SK-N-MC (cell line): ENCODE measurements around the gene FOXP3.

ENCODE experiments used
- DNase-seq: peaks from one replicate; pipeline ENCODE4 v3.0.0-alpha.2; 2011; ENCODE audit warnings: low read depth, low spot score
- H3K27ac ChIP-seq: fragments of 200-600 bp; sonication (generic); 2 replicates; pipeline ENCODE4 v1.5.1; 2016; ENCODE audit warnings: mixed run types
- H3K36me3 ChIP-seq: fragments of 200-600 bp; sonication (generic); 2 replicates; pipeline ENCODE4 v1.6.1; 2017; ENCODE audit warnings: antibody characterized with exemption, low read length, mixed read lengths; ENCODE audit not compliant: insufficient read depth
- H3K4me3 ChIP-seq: fragments of 200-600 bp; sonication (generic); 2 replicates; pipeline ENCODE4 v1.5.1; 2016
- H3K9ac ChIP-seq: fragments of 200-600 bp; sonication (generic); 2 replicates; pipeline ENCODE4 v1.8.0; 2017; ENCODE audit warnings: mixed run types, mixed read lengths; ENCODE audit not compliant: insufficient read length
- H3K9me3 ChIP-seq: fragments of 200-600 bp; sonication (generic); 2 replicates; pipeline ENCODE4 v1.6.1; 2017; ENCODE audit warnings: low read depth, mild to moderate bottlenecking, antibody characterized with exemption, low read length, moderate library complexity, mixed read lengths
- EZH2 ChIP-seq: fragments of 200-600 bp; sonication (generic); IDR thresholded peaks from one replicate; pipeline ENCODE4 v1.6.1; 2017; ENCODE audit warnings: antibody characterized with exemption
- FOXP2 ChIP-seq: optimal IDR thresholded peaks from 2 replicates; pipeline ENCODE3; 2011; ENCODE audit warnings: mild to moderate bottlenecking, moderate library complexity; ENCODE audit not compliant: insufficient read depth; ENCODE audit errors: extremely low read length, control extremely low read depth
- POLR2AphosphoS5 ChIP-seq: IDR thresholded peaks from 2 replicates; pipeline ENCODE4 v1.6.1; 2012; ENCODE audit warnings: mild to moderate bottlenecking, low read depth, low read length, borderline replicate concordance

FOXP3 gene

GRCh38 chrX:49292400-49293362 is 28.2 kb upstream of the FOXP3 start:
- no peak overlapping the region for H3K9ac ChIP-seq
- no peaks in the 10 kb centered on the region for H3K36me3 ChIP-seq
- H3K27ac ChIP-seq, result no peak overlapping the region
- no peak overlapping the region for H3K4me3 ChIP-seq
- H3K9me3 ChIP-seq, result no peaks in the 10 kb centered on the region
- TF ChIP-seq FOXP2 (no peak), POLR2AphosphoS5 (no peak), EZH2 (no peak)
- DNase-seq, result no peak

DNA sequence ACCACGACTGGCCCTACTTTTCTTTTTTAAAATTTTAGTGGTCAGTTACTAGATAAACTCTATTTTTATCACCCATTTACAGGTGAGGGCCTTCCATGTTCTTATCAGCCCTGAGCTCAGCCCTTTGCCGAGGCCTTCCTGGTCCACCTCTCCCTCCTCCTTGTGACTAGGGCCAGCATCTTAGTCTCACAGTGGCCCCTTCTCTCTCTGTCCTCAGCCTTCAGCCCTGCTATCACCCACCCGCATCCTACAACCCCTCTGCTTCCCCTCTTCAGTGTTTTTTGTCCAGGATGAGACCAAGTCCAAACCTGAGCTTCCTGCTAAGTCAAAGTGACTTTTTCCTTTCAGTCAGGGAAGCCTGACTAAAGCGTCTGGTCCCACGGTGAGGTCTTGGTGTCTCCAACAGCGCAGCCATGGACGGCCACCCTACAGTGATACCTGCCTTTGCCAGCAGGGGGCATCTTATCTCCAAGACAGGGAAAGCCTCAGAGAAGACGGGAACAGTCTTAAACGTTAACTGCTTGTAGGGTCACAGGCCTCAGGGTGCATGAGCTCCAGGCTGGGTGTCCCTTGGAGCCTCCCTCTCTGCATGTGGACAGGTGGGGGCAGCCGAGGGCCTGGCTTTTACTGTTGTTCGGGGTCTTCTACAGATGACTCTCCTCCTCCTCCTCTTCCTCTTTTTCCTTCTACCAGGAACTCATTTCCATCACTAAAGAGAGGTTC is 27.3 kb upstream of the FOXP3 start:
- TF ChIP-seq EZH2 (no peak), POLR2AphosphoS5 (no peak), FOXP2 (no peak)
- DNase-seq, result peak; percentile 2
- Histone ChIP-seq H3K27ac (no peak overlapping the region), H3K36me3 (no peaks in the 10 kb centered on the region), H3K4me3 (no peak overlapping the region), H3K9ac (no peak overlapping the region), H3K9me3 (no peaks in the 10 kb centered on the region)

DNA sequence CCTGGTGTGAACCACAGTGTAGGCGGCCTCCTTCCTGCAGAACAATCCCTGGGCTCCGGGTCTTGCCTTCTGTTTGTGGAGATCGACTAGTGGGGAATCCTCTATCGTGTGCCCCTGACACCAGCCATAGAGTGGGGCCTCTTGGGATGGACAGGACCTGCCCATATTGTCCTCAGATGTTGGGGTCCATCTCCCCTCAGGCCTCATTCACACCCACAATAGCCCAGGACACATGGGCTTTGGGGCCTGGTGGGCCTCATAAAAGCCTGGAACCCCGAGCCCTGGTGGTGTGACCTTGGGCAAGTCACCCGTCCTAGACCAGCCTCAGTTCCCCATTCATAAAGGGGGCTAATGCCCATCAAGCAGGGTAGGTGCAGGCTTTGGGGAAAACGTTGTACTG is 25.7 kb upstream of the FOXP3 start:
- H3K9me3 ChIP-seq, result no peaks in the 10 kb centered on the region
- no peaks in the 10 kb centered on the region for H3K36me3 ChIP-seq
- H3K27ac ChIP-seq, result no peak overlapping the region
- DNase-seq, result no peak
- H3K4me3 ChIP-seq, result no peak overlapping the region
- TF ChIP-seq EZH2 (no peak), FOXP2 (no peak), POLR2AphosphoS5 (no peak)
- no peak overlapping the region for H3K9ac ChIP-seq

GRCh38 chrX:49287665-49288064 is 23.2 kb upstream of the FOXP3 start:
- no peak overlapping the region for H3K27ac ChIP-seq
- DNase-seq, result no peak
- no peaks in the 10 kb centered on the region for H3K9me3 ChIP-seq
- TF ChIP-seq FOXP2 (no peak), POLR2AphosphoS5 (no peak), EZH2 (no peak)
- H3K4me3 ChIP-seq, result no peak overlapping the region
- H3K9ac ChIP-seq, result no peak overlapping the region
- H3K36me3 ChIP-seq, result no peaks in the 10 kb centered on the region

GRCh38 chrX:49286581-49286980 is 22.1 kb upstream of the FOXP3 start:
- Histone ChIP-seq H3K36me3 (no peaks in the 10 kb centered on the region), H3K9ac (no peak overlapping the region), H3K4me3 (no peak overlapping the region), H3K9me3 (no peaks in the 10 kb centered on the region), H3K27ac (no peak overlapping the region)
- no peak for TF ChIP-seq EZH2
- no peak for TF ChIP-seq POLR2AphosphoS5
- TF ChIP-seq FOXP2, result no peak
- no peak for DNase-seq

- Histone ChIP-seq H3K4me3 (no peak overlapping the region), H3K9me3 (no peaks in the 10 kb centered on the region)
- no peak for TF ChIP-seq EZH2
- TF ChIP-seq FOXP2, result no peak
- no peak for TF ChIP-seq POLR2AphosphoS5
Measured at GRCh38 chrX:49286136-49286535, 21.6 kb upstream of the FOXP3 start.

DNA sequence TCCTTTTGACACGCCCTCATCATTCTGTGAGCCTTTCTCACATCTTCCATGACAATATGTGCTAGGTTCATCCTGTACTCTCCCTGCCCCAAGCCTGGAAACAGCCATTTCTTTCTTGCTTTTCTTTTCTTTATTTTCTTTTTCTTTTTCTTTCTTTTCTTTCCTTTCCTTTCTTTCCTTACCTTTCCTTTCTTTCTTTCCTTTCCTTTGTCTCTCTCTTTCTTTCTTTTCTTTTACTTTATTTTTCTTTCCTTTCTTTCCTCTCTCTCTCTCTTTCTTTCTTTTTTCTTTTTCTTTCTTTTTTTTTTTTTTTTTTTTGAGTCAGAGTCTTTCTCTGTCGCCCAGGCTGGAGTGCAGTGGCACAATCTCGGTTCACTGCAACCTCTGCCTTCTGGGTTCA is 19.7 kb upstream of the FOXP3 start:
- no peak overlapping the region for H3K27ac ChIP-seq
- no peak for DNase-seq
- no peak overlapping the region for H3K9ac ChIP-seq
- H3K4me3 ChIP-seq, result no peak overlapping the region
- no peaks in the 10 kb centered on the region for H3K36me3 ChIP-seq
- TF ChIP-seq POLR2AphosphoS5 (no peak), EZH2 (no peak), FOXP2 (no peak)
- H3K9me3 ChIP-seq, result no peaks in the 10 kb centered on the region

More at GRCh38 chrX:49286136-49286535, 21.6 kb upstream of the FOXP3 start:
- Histone ChIP-seq H3K36me3 (no peaks in the 10 kb centered on the region), H3K27ac (no peak overlapping the region), H3K9ac (no peak overlapping the region)
- DNase-seq, result no peak

- H3K9me3 ChIP-seq, result no peaks in the 10 kb centered on the region
- H3K27ac ChIP-seq, result no peak overlapping the region
- no peak for DNase-seq
- no peak for TF ChIP-seq FOXP2
- no peak for TF ChIP-seq POLR2AphosphoS5
- no peak for TF ChIP-seq EZH2
- no peak overlapping the region for H3K9ac ChIP-seq
- H3K4me3 ChIP-seq, result no peak overlapping the region
- H3K36me3 ChIP-seq, result no peaks in the 10 kb centered on the region
Measured at GRCh38 chrX:49282647-49283011, 18.1 kb upstream of the FOXP3 start.

DNA sequence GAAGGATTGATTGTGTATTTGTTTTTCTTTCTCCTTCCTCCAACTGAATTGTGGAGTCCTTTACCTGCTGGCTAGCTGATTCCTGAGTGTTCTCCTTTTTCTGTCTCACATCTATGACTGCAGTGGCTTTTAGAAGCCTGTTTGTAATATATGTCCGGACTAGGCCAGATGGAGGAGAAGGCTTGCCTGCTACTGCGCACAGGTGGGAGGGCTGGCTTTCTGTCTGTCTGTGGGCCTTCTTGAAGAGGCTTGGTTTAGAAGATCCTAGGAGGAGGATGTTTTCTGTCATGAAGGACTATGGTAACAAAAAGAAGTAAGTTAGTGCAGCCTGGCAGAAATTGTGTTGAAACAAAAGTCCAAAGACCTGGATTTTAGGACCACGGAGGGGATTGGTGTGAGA is 13.6 kb upstream of the FOXP3 start:
- Histone ChIP-seq H3K36me3 (no peaks in the 10 kb centered on the region), H3K27ac (no peak overlapping the region), H3K9ac (no peak overlapping the region), H3K4me3 (no peak overlapping the region), H3K9me3 (no peaks in the 10 kb centered on the region)
- no peak for DNase-seq
- TF ChIP-seq EZH2, result no peak
- no peak for TF ChIP-seq POLR2AphosphoS5
- no peak for TF ChIP-seq FOXP2
